Neural progenitor cell (in vitro differentiated cells): ENCODE data around the gene CGA. TPM values are rescaled to one million over a fixed set of nuclear protein-coding genes. Genes with fewer than 3 reads are reported as not detected.

ENCODE experiments used
- DNase-seq: peaks from one replicate; pipeline ENCODE4 v3.0.0-alpha.2; 2016; ENCODE audit warnings: low spot score
- H2AFZ ChIP-seq: fragments of 200-600 bp; sonication (generic); replicated peaks from 2 replicates; pipeline ENCODE4 v1.6.1; 2016; ENCODE audit warnings: antibody characterized with exemption
- H3F3A ChIP-seq: fragments of 200-600 bp; sonication (generic); 2 replicates; pipeline ENCODE4 v1.6.1; 2016; ENCODE audit warnings: antibody characterized with exemption, low read depth
- H3K27ac ChIP-seq: fragments of 200-600 bp; sonication (generic); 2 replicates; pipeline ENCODE4 v1.5.1; 2016; ENCODE audit warnings: mild to moderate bottlenecking
- H3K27me3 ChIP-seq: fragments of 200-600 bp; sonication (generic); 2 replicates; pipeline ENCODE4 v1.6.1; 2016; ENCODE audit warnings: mild to moderate bottlenecking, moderate library complexity
- H3K36me3 ChIP-seq: fragments of 200-600 bp; sonication (generic); 2 replicates; pipeline ENCODE4 v1.5.1; 2016
- H3K4me1 ChIP-seq: fragments of 200-600 bp; sonication (generic); 2 replicates; pipeline ENCODE4 v1.6.1; 2016; ENCODE audit warnings: mixed run types
- H3K4me2 ChIP-seq: fragments of 200-600 bp; sonication (generic); 2 replicates; pipeline ENCODE4 v1.6.1; 2016
- H3K4me3 ChIP-seq: fragments of 200-600 bp; sonication (generic); 2 replicates; pipeline ENCODE4 v1.5.1; 2016
- H3K79me2 ChIP-seq: fragments of 200-600 bp; sonication (generic); 2 replicates; pipeline ENCODE4 v1.6.1; 2016; ENCODE audit warnings: low read depth
- H3K9ac ChIP-seq: fragments of 200-600 bp; sonication (generic); 2 replicates; pipeline ENCODE4 v1.6.1; 2016
- H3K9me3 ChIP-seq: fragments of 200-600 bp; sonication (generic); 2 replicates; pipeline ENCODE4 v1.5.1; 2016; ENCODE audit warnings: low read depth
- H4K20me1 ChIP-seq: fragments of 200-600 bp; sonication (generic); 2 replicates; pipeline ENCODE4 v1.6.1; 2016; ENCODE audit warnings: low read depth
- H3K27ac Mint-ChIP-seq: 3 replicates; pipeline ENCODE4 v1.8.0; 2021; ENCODE audit warnings: mixed read lengths
- H3K27me3 Mint-ChIP-seq: 2 replicates; pipeline ENCODE4 v1.8.0; 2022; ENCODE audit warnings: low read depth, mild to moderate bottlenecking, inconsistent platforms, moderate library complexity, mixed read lengths; ENCODE audit not compliant: insufficient read depth
- H3K36me3 Mint-ChIP-seq: 3 replicates; pipeline ENCODE4 v1.8.0; 2021; ENCODE audit warnings: mixed read lengths
- H3K4me1 Mint-ChIP-seq: 3 replicates; pipeline ENCODE4 v1.8.0; 2021; ENCODE audit warnings: mixed read lengths
- H3K4me3 Mint-ChIP-seq: 3 replicates; pipeline ENCODE4 v1.8.0; 2021; ENCODE audit warnings: mild to moderate bottlenecking, moderate library complexity, mixed read lengths
- H3K9me3 Mint-ChIP-seq: 3 replicates; pipeline ENCODE4 v1.8.0; 2020; ENCODE audit warnings: mixed read lengths
- CTCF ChIP-seq: fragments of 200-600 bp; sonication (generic); IDR thresholded peaks from 2 replicates; pipeline ENCODE4 v1.5.1; 2017; ENCODE audit warnings: antibody characterized with exemption, mild to moderate bottlenecking
- EZH2 ChIP-seq: fragments of 200-600 bp; sonication (generic); IDR thresholded peaks from 2 replicates; pipeline ENCODE4 v1.6.1; 2017; ENCODE audit warnings: antibody characterized with exemption, mild to moderate bottlenecking, moderate library complexity
- EZH2phosphoT487 ChIP-seq: fragments of 200-600 bp; sonication (generic); IDR thresholded peaks from 2 replicates; pipeline ENCODE4 v1.6.1; 2017; ENCODE audit warnings: antibody characterized with exemption
- total RNA-seq: library from RNA; depleted of rRNA; stranded (reverse); fragments of >200 nt; gene quantifications from 2 replicates; pipeline ENCODE4 v1.2.3, GENCODE V29; 2015; ENCODE audit warnings: low replicate concordance

Gene CGA
- total RNA-seq, 1 donor from 2014 or later = not detected

- no peaks in the 10 kb centered on the region for H4K20me1 ChIP-seq
- DNase-seq = no peak
- no peaks in the 10 kb centered on the region for H3K36me3 ChIP-seq
- H3K4me3 Mint-ChIP-seq = no peak overlapping the region
- H3K9ac ChIP-seq = no peak overlapping the region
- no peak overlapping the region for H3K27ac ChIP-seq
- H3K36me3 Mint-ChIP-seq = no peaks in the 10 kb centered on the region
- H3K4me1 ChIP-seq = no peaks in the 10 kb centered on the region
- H3K27me3 ChIP-seq = no peaks in the 10 kb centered on the region
- H3K79me2 ChIP-seq = no peaks in the 10 kb centered on the region
- no peaks in the 10 kb centered on the region for H3K9me3 Mint-ChIP-seq
- no peak for TF ChIP-seq CTCF
- no peak for TF ChIP-seq EZH2phosphoT487
- TF ChIP-seq EZH2 = no peak
- H2AFZ ChIP-seq = no peak overlapping the region
- H3K27ac Mint-ChIP-seq = no peak overlapping the region
- peaks cover 10% of the 10 kb centered on the region for H3K27me3 Mint-ChIP-seq
- H3K4me2 ChIP-seq = no peak overlapping the region
- H3K4me1 Mint-ChIP-seq = peaks cover 2% of the 10 kb centered on the region
- no peak overlapping the region for H3K4me3 ChIP-seq
- no peaks in the 10 kb centered on the region for H3K9me3 ChIP-seq
- H3F3A ChIP-seq = no peaks in the 10 kb centered on the region
Measured at GRCh38 chr6:87059943-87060342, 35.0 kb downstream of the CGA start.

- no peaks in the 10 kb centered on the region for H4K20me1 ChIP-seq
- no peak overlapping the region for H2AFZ ChIP-seq
- Mint-ChIP-seq H3K4me1 (peaks cover 2% of the 10 kb centered on the region), H3K4me3 (no peak overlapping the region), H3K27me3 (peaks cover 9% of the 10 kb centered on the region), H3K27ac (no peak overlapping the region), H3K36me3 (no peaks in the 10 kb centered on the region), H3K9me3 (no peaks in the 10 kb centered on the region)
- H3K4me1 ChIP-seq = no peaks in the 10 kb centered on the region
- H3K9ac ChIP-seq = no peak overlapping the region
- no peaks in the 10 kb centered on the region for H3F3A ChIP-seq
- no peak overlapping the region for H3K27ac ChIP-seq
- DNase-seq = no peak
- H3K4me2 ChIP-seq = no peak overlapping the region
- TF ChIP-seq EZH2phosphoT487 = no peak
- TF ChIP-seq CTCF = no peak
- no peak for TF ChIP-seq EZH2
- no peaks in the 10 kb centered on the region for H3K9me3 ChIP-seq
- H3K27me3 ChIP-seq = no peaks in the 10 kb centered on the region
- H3K79me2 ChIP-seq = no peaks in the 10 kb centered on the region
- H3K36me3 ChIP-seq = no peaks in the 10 kb centered on the region
- H3K4me3 ChIP-seq = no peak overlapping the region
Measured at GRCh38 chr6:87054143-87054833, 40.6 kb downstream of the CGA start.

- H3K4me2 ChIP-seq = no peak overlapping the region
- no peaks in the 10 kb centered on the region for H3K36me3 ChIP-seq
- H3F3A ChIP-seq = no peaks in the 10 kb centered on the region
- H3K4me1 Mint-ChIP-seq = peaks cover under 1% of the 10 kb centered on the region
- H2AFZ ChIP-seq = no peak overlapping the region
- H3K9me3 ChIP-seq = no peaks in the 10 kb centered on the region
- no peaks in the 10 kb centered on the region for H4K20me1 ChIP-seq
- H3K27me3 ChIP-seq = no peaks in the 10 kb centered on the region
- H3K79me2 ChIP-seq = no peaks in the 10 kb centered on the region
- no peaks in the 10 kb centered on the region for H3K36me3 Mint-ChIP-seq
- no peak overlapping the region for H3K4me3 Mint-ChIP-seq
- no peak overlapping the region for H3K9ac ChIP-seq
- peaks cover 5% of the 10 kb centered on the region for H3K27me3 Mint-ChIP-seq
- DNase-seq = no peak
- H3K4me3 ChIP-seq = no peak overlapping the region
- no peaks in the 10 kb centered on the region for H3K9me3 Mint-ChIP-seq
- no peak overlapping the region for H3K27ac ChIP-seq
- H3K27ac Mint-ChIP-seq = no peak overlapping the region
- TF ChIP-seq EZH2phosphoT487 = no peak
- no peak for TF ChIP-seq CTCF
- TF ChIP-seq EZH2 = no peak
- H3K4me1 ChIP-seq = no peaks in the 10 kb centered on the region
Measured at GRCh38 chr6:87053312-87053711, 41.6 kb downstream of the CGA start.
